SH-SY5Y (cell line): ENCODE data around the gene ANKS6.

ENCODE experiments used
- GATA2 ChIP-seq: IDR thresholded peaks from 2 replicates; pipeline ENCODE4 v1.6.1; 2011; ENCODE audit warnings: mild to moderate bottlenecking, low read depth, low read length
- GATA3 ChIP-seq: IDR thresholded peaks from 2 replicates; pipeline ENCODE4 v1.6.1; 2011; ENCODE audit warnings: low read depth, mild to moderate bottlenecking, low read length, moderate library complexity

DNA sequence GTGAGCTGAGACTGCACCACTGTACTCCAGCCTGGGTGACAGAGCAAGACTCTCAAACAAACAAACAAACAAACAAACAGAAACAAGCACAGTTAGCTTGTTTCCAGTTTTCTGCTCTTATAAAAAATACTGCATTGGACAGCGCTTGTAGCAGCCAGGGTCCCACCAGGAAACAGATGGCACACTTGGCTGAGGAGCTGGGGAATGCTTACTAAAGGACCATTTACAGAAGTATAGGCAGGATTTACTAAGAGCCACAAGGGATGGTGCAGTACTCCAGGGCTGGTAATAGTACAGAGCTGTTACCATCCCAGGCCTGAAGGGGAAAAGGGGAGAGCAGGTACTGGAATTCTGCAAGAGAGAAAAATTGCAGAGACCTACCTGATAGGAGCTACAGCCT, 5.2 kb upstream of the ANKS6 start:
- no peak for TF ChIP-seq GATA3
- no peak for TF ChIP-seq GATA2
